ENCODE data around the gene RAPH1.

RAPH1 gene

GRCh38 chr2:203550266-203550665 lies 15.2 kb upstream of the RAPH1 start:
- no peaks in the 10 kb centered on the region for H3K79me2 ChIP-seq (ENCODE audit: low read length)
- no peak overlapping the region for H3K4me3 ChIP-seq (ENCODE audit: low read length)
- no peaks in the 10 kb centered on the region for H4K20me1 ChIP-seq (ENCODE audit: insufficient read depth, low read length)
- no peaks in the 10 kb centered on the region for H3K9me2 ChIP-seq (replicated peaks; ENCODE audit: insufficient read depth, low read length)
- peaks cover 4% of the 10 kb centered on the region; the same call in 1 of the 2 replicates for H3K4me1 ChIP-seq (ENCODE audit: low read length)
- H3K9me3 ChIP-seq (replicated peaks; ENCODE audit: insufficient read depth, low read length), result no peaks in the 10 kb centered on the region
- no peak overlapping the region for H3K4me2 ChIP-seq (ENCODE audit: low read depth, low read length)
- no peak overlapping the region for H2AFZ ChIP-seq (ENCODE audit: low read length)
- no peaks in the 10 kb centered on the region for H3K27me3 ChIP-seq (replicated peaks; ENCODE audit: insufficient read depth, low read length)
- no peak for DNase-seq
- H3K36me3 ChIP-seq (replicated peaks; ENCODE audit: insufficient read depth, low read length), result no peaks in the 10 kb centered on the region
- H3K27ac ChIP-seq (ENCODE audit: low read length), result no peak overlapping the region
- no peaks in the 10 kb centered on the region for H3F3A ChIP-seq (ENCODE audit: insufficient read depth, low read length)
- no peak overlapping the region for H3K9ac ChIP-seq (ENCODE audit: low read length)
- TF ChIP-seq EZH2 (optimal IDR thresholded peaks at IDR 0.05; ENCODE audit: low read depth, low read length), result no peak
- TF ChIP-seq CTCF (IDR thresholded peaks at IDR 0.05; ENCODE audit: low read length), result no peak
- TF ChIP-seq EZH2phosphoT487 (IDR thresholded peaks at IDR 0.05; ENCODE audit: low read length), result no peak

DNA sequence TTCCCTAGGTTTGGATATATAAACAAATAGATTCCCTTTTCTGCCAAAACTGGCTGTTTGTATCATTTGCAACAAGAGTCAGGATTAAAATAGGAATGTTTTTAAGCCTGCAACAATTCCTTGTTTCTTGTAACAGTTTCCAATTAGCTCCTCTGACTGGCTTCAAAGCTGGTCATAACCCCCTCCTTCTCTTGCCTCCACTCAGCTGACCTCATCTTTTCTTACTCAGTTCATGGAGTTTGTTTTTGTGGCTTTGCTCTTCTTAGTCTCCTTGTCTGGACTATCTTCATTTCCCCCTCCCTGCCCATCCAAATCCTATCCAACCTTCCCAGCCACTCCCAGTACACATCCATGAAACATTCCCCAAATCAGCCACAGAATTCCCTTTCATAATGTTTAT lies 14.3 kb upstream of the RAPH1 start:
- Histone ChIP-seq H3K4me1 (ENCODE audit: low read length) (peaks cover 4% of the 10 kb centered on the region; the same call in 1 of the 2 replicates), H3F3A (ENCODE audit: insufficient read depth, low read length) (no peaks in the 10 kb centered on the region), H3K27ac (ENCODE audit: low read length) (no peak overlapping the region), H3K27me3 (replicated peaks; ENCODE audit: insufficient read depth, low read length) (no peaks in the 10 kb centered on the region), H4K20me1 (ENCODE audit: insufficient read depth, low read length) (no peaks in the 10 kb centered on the region), H3K79me2 (ENCODE audit: low read length) (no peaks in the 10 kb centered on the region), H3K9me2 (replicated peaks; ENCODE audit: insufficient read depth, low read length) (no peaks in the 10 kb centered on the region), H3K4me3 (ENCODE audit: low read length) (no peak overlapping the region), H3K9me3 (replicated peaks; ENCODE audit: insufficient read depth, low read length) (no peaks in the 10 kb centered on the region), H2AFZ (ENCODE audit: low read length) (no peak overlapping the region), H3K36me3 (replicated peaks; ENCODE audit: insufficient read depth, low read length) (no peaks in the 10 kb centered on the region), H3K9ac (ENCODE audit: low read length) (no peak overlapping the region), H3K4me2 (ENCODE audit: low read depth, low read length) (no peak overlapping the region)
- TF ChIP-seq EZH2phosphoT487 (IDR thresholded peaks at IDR 0.05; ENCODE audit: low read length) (no peak), EZH2 (optimal IDR thresholded peaks at IDR 0.05; ENCODE audit: low read depth, low read length) (no peak), CTCF (IDR thresholded peaks at IDR 0.05; ENCODE audit: low read length) (no peak)
- no peak for DNase-seq

GRCh38 chr2:203548887-203549286 lies 13.8 kb upstream of the RAPH1 start:
- no peaks in the 10 kb centered on the region for H4K20me1 ChIP-seq (ENCODE audit: insufficient read depth, low read length)
- H3K9ac ChIP-seq (ENCODE audit: low read length), result no peak overlapping the region
- H3K36me3 ChIP-seq (replicated peaks; ENCODE audit: insufficient read depth, low read length), result no peaks in the 10 kb centered on the region
- no peak overlapping the region for H3K27ac ChIP-seq (ENCODE audit: low read length)
- peak overlapping the region; percentile 49; the same call in 1 of the 2 replicates for H3K4me2 ChIP-seq (ENCODE audit: low read depth, low read length)
- H3K4me3 ChIP-seq (ENCODE audit: low read length), result no peak overlapping the region
- no peaks in the 10 kb centered on the region for H3K27me3 ChIP-seq (replicated peaks; ENCODE audit: insufficient read depth, low read length)
- peaks cover 4% of the 10 kb centered on the region; the same call in 1 of the 2 replicates for H3K4me1 ChIP-seq (ENCODE audit: low read length)
- H3F3A ChIP-seq (ENCODE audit: insufficient read depth, low read length), result no peaks in the 10 kb centered on the region
- TF ChIP-seq EZH2phosphoT487 (IDR thresholded peaks at IDR 0.05; ENCODE audit: low read length), result no peak
- no peak for TF ChIP-seq CTCF (IDR thresholded peaks at IDR 0.05; ENCODE audit: low read length)
- TF ChIP-seq EZH2 (optimal IDR thresholded peaks at IDR 0.05; ENCODE audit: low read depth, low read length), result no peak
- H3K9me2 ChIP-seq (replicated peaks; ENCODE audit: insufficient read depth, low read length), result no peaks in the 10 kb centered on the region
- no peaks in the 10 kb centered on the region for H3K79me2 ChIP-seq (ENCODE audit: low read length)
- H2AFZ ChIP-seq (ENCODE audit: low read length), result peak overlapping the region; percentile 43
- DNase-seq, result no peak
- no peaks in the 10 kb centered on the region for H3K9me3 ChIP-seq (replicated peaks; ENCODE audit: insufficient read depth, low read length)

Measured in MM.1S (cell line).